Gastroesophageal sphincter (tissue), 4 donors: ENCODE data around the gene LIX1L. TPM values are rescaled to one million over a fixed set of nuclear protein-coding genes. Genes with fewer than 3 reads are reported as not detected.
A peak's percentile ranks its signal among the peaks of the same experiment; 100 is the strongest.

ENCODE experiments used
- ATAC-seq: fragments of 150-250 bp; one replicate; pipeline ENCODE4 v1.9.1; 2016; ENCODE audit warnings: mild to moderate bottlenecking, moderate library complexity
- H3K27ac ChIP-seq, 4 donors: fragments of 200-600 bp; sonication (generic) in 3 of 4; 1 replicate in 3 of 4; 2 replicates in 1 of 4; pipeline ENCODE4 v1.5.1; 2016 to 2019
- H3K27me3 ChIP-seq: fragments of 200-600 bp; sonication (generic); one replicate; pipeline ENCODE4 v1.5.1; 2019
- H3K36me3 ChIP-seq, 2 donors: fragments of 200-600 bp; sonication (generic); one replicate each; pipeline ENCODE4 v1.5.1; 2019; ENCODE audit warnings: control low read depth in 1 of 2
- H3K4me1 ChIP-seq, 3 donors: fragments of 200-600 bp; sonication (generic); 1 replicate in 2 of 3; 2 replicates in 1 of 3; pipeline ENCODE4 v1.5.1; 2016 to 2019; ENCODE audit warnings: control low read depth in 2 of 3
- H3K4me3 ChIP-seq, 2 donors: fragments of 200-600 bp; sonication (generic); one replicate each; pipeline ENCODE4 v1.5.1; 2019; ENCODE audit warnings: mild to moderate bottlenecking in 1 of 2, moderate library complexity in 1 of 2
- H3K9me3 ChIP-seq, 3 donors: fragments of 200-600 bp; sonication (generic); one replicate each; pipeline ENCODE4 v1.5.1; 2017 to 2019; ENCODE audit warnings: control low read depth in 2 of 3
- EP300 ChIP-seq: sonication (generic); formaldehyde crosslinking; IDR thresholded peaks from one replicate; pipeline ENCODE4 v1.6.1; 2017; ENCODE audit warnings: antibody characterized with exemption, mild to moderate bottlenecking
- POLR2A ChIP-seq, 2 donors: fragments of 450-650 bp; IDR thresholded peaks; one replicate each; pipeline ENCODE4 v1.6.1; 2017; ENCODE audit warnings: antibody characterized with exemption in 2 of 2, mild to moderate bottlenecking in 2 of 2, moderate library complexity in 1 of 2
- POLR2AphosphoS5 ChIP-seq: sonication (generic); formaldehyde crosslinking; IDR thresholded peaks from one replicate; pipeline ENCODE4 v1.6.1; 2017; ENCODE audit warnings: antibody characterized with exemption
- WGBS, 2 donors: methylation state at CpG; one replicate each; pipeline ENCODE4 v1.1.5; 2018; ENCODE audit warnings: low coverage in 1 of 2; 5-methylcytosine and 5-hydroxymethylcytosine counted together
- total RNA-seq, 4 donors: library from RNA; depleted of rRNA; stranded (reverse); fragments of >200 nt; gene quantifications; one replicate each; pipeline ENCODE4 v1.1.0, GENCODE V29; 2016
- TF ChIP-seq, protein P1 (sequence below), 4 experiments: fragments of 200-600 bp in 2 of 4; fragments of 450-650 bp in 2 of 4; sonication (generic) in 1 of 4; IDR thresholded peaks; one replicate each; pipeline ENCODE4 v1.5.1; 2017 to 2019; ENCODE audit warnings: antibody characterized with exemption in 4 of 4, mild to moderate bottlenecking in 2 of 4, moderate library complexity in 2 of 4

The LIX1L gene
- total RNA-seq, 4 donors from 2014 or later, result 37.8 to 53.5 (median 45.3) TPM

DNA sequence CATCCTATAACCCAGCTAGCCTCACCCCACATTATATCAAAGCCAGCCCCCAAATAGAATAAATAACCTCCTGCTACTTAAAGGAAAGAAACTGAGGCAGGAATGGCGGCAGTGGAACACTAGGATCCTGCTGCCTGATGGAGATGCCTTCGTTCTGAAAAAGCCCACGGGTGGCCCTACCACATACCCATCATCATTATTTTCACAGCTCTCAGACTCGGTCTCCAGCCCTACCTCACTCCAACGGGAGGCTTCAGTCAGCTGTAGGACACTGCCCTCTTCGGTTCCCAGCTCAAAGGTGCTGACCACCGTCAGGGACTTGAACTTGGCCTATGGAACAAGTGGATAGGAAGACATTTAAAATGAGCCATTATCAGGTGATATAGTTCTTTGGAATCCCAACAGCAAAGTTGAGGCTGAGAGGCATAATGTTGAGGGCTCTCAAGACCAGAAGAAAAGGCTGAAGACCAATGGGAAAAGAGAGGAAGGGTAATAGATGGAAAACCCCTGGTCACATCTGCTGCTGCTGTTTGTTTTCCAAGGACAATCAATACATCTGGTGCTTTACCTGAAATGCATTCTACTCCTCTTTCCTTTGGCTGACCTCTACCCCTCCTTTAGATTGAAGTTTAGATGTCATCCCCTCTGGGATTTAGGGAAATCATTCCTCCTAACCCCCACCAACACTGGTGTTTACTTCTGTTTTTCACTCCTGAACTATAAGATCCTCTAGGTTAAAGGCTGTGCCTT is 64.3 kb downstream of the LIX1L start:
- Histone ChIP-seq H3K9me3 (no peaks in the 10 kb centered on the region), H3K4me1 (peaks cover 7 to 25% (median 14%) of the 10 kb centered on the region in 3 donors), H3K36me3 (no peaks in the 10 kb centered on the region), H3K27ac (peak overlapping the region in 3 of 4 donors; percentile 84 to 91 (median 84)), H3K4me3 (no peak overlapping the region), H3K27me3 (no peaks in the 10 kb centered on the region)
- TF ChIP-seq POLR2AphosphoS5 (no peak), POLR2A (IDR thresholded peaks at IDR 0.05) (no peak), EP300 (no peak)
- TF ChIP-seq, protein P1, sequence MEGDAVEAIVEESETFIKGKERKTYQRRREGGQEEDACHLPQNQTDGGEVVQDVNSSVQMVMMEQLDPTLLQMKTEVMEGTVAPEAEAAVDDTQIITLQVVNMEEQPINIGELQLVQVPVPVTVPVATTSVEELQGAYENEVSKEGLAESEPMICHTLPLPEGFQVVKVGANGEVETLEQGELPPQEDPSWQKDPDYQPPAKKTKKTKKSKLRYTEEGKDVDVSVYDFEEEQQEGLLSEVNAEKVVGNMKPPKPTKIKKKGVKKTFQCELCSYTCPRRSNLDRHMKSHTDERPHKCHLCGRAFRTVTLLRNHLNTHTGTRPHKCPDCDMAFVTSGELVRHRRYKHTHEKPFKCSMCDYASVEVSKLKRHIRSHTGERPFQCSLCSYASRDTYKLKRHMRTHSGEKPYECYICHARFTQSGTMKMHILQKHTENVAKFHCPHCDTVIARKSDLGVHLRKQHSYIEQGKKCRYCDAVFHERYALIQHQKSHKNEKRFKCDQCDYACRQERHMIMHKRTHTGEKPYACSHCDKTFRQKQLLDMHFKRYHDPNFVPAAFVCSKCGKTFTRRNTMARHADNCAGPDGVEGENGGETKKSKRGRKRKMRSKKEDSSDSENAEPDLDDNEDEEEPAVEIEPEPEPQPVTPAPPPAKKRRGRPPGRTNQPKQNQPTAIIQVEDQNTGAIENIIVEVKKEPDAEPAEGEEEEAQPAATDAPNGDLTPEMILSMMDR (IDR thresholded peaks at IDR 0.05), result no peak
- 100% methylated on average over 3 of the region's 7 CpGs; no CpG with 5 or more reads in 1 of the 2 donors for WGBS, 2 donors
- ATAC-seq, result no peak

DNA sequence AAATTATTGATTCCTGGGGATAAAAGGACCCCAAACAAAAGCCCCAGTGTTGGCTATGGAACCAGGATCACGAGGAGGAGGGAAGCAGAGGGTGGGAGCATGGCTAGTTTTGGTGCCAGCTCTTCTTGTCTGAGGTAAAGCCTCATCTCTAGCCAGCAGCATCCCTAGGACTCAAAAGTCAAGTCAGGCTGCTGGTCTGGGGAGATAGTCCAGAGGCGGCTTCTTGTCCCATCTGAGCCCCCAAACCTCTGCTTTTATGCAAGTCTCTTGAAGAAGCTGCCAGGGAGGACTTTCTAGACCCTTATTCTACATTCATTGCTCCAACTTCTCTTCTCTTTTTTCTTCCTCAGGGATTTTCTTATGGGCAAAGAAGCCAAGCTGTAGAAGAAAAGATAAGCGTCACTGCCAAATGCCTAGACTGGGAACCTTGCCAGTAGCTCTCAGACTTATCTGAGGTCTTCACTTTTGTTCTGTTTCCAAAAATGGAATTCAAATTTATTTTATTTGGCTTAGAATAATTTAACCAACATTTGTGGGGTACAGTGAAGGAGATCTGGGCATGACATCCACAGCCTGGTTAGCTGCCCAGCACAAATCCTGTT is 65.2 kb downstream of the LIX1L start:
- Histone ChIP-seq H3K9me3 (no peaks in the 10 kb centered on the region), H3K4me1 (peaks cover 7 to 25% (median 14%) of the 10 kb centered on the region in 3 donors), H3K4me3 (peak overlapping the region in 1 of 2 donors; percentile 5), H3K27ac (peak overlapping the region; percentile 68 to 91 (median 84)), H3K27me3 (no peaks in the 10 kb centered on the region), H3K36me3 (no peaks in the 10 kb centered on the region)
- ATAC-seq, result no peak
- WGBS, 2 donors, result 38 to 39% methylated on average over 3 of the region's 3 CpGs
- TF ChIP-seq POLR2A (IDR thresholded peaks at IDR 0.05) (no peak), POLR2AphosphoS5 (no peak), EP300 (no peak)
- TF ChIP-seq, protein P1 (IDR thresholded peaks at IDR 0.05), result no peak

- ATAC-seq, result peak; percentile 96
- 0% methylated on average over 2 to 4 of the region's 6 CpGs for WGBS, 2 donors
- Histone ChIP-seq H3K36me3 (no peaks in the 10 kb centered on the region), H3K27ac (peak overlapping the region; percentile 68 to 91 (median 84)), H3K4me3 (peak overlapping the region in 1 of 2 donors; percentile 5), H3K4me1 (peaks cover 7 to 25% (median 14%) of the 10 kb centered on the region in 3 donors), H3K27me3 (no peaks in the 10 kb centered on the region), H3K9me3 (no peaks in the 10 kb centered on the region)
- no peak for TF ChIP-seq POLR2A (IDR thresholded peaks at IDR 0.05)
- TF ChIP-seq, protein P1 (IDR thresholded peaks at IDR 0.05), result peak; percentile 91 to 98 (median 94)
Observed at GRCh38 chr1:145891587-145892485, 66.0 kb downstream of the LIX1L start.

DNA sequence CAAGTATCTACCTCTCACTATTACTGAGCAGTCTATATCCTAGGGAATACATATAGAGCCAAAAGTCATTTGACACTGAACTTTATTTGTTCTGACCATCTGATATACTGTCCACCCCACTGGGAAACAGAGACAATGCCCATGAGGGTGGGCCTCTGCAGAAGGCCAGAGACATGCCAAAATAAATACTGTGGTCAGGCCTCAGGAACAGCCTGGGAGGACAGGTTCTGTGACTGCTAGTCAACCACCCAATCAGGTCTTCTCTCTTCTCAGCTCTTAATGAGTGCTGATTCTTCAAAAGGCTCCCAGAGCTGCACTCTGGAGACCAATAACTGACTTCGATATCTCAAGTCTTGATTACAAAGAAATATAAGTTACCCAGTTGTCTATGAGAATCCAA is 66.7 kb downstream of the LIX1L start:
- 40 to 43% methylated on average over 1 of the region's 1 CpG for WGBS, 2 donors
- TF ChIP-seq POLR2A (IDR thresholded peaks at IDR 0.05), result no peak
- TF ChIP-seq POLR2AphosphoS5, result no peak
- no peak for TF ChIP-seq EP300
- TF ChIP-seq, protein P1 (IDR thresholded peaks at IDR 0.05), result no peak
- H3K4me1 ChIP-seq, result peaks cover 7 to 30% (median 14%) of the 10 kb centered on the region in 3 donors
- no peak for ATAC-seq
- H3K27ac ChIP-seq, result peak overlapping the region; percentile 68 to 91 (median 84)
- H3K27me3 ChIP-seq, result no peaks in the 10 kb centered on the region
- H3K36me3 ChIP-seq, result no peaks in the 10 kb centered on the region
- H3K9me3 ChIP-seq, result no peaks in the 10 kb centered on the region
- H3K4me3 ChIP-seq, result no peak overlapping the region
